SK-N-SH (cell line): Measurements from ENCODE around the gene TBK1. TPM values are rescaled to one million over a fixed set of nuclear protein-coding genes. Genes with fewer than 3 reads are reported as not detected.
"Not testable (repeated sequence)": the region's sequence is repeated elsewhere in the genome, so short reads cannot be mapped to it uniquely, and the experiment has no call there.

Source experiments
- CTCF ChIA-PET: fragments of 300-600, 350-600 bp; formaldehyde crosslinking; extraction: SDS; loops from one replicate; lab custom pipeline; 2021; lab: Yijun Ruan, JAX
- POLR2A ChIA-PET: fragments of 350-600 bp; sonication (Branson Sonifier 250); formaldehyde crosslinking; extraction: SDS; loops from one replicate; lab custom pipeline; 2020; ENCODE audit warnings: antibody characterized with exemption, inconsistent platforms; lab: Yijun Ruan, JAX
- DNase-seq: peaks from one replicate; pipeline ENCODE4 v3.0.0; 2012
- H2AFZ ChIP-seq: fragments of 200-600 bp; sonication (generic); 2 replicates; pipeline ENCODE4 v1.8.1; 2016; ENCODE audit warnings: antibody characterized with exemption, mild to moderate bottlenecking, low read depth
- H3F3A ChIP-seq: fragments of 200-600 bp; sonication (generic); replicated peaks from 2 replicates; pipeline ENCODE3; 2016; ENCODE audit warnings: antibody characterized with exemption, mild to moderate bottlenecking; ENCODE audit not compliant: insufficient read depth
- H3K27ac ChIP-seq, 2 experiments: fragments of 200-500 bp in 1 of 2; fragments of 200-600 bp in 1 of 2; sonication (Bioruptor generic) in 1 of 2; sonication (generic), shearing (Covaris generic) in 1 of 2; 2 replicates each; pipeline versions ENCODE4 v1.5.1 to v1.6.1; 2014 to 2016; ENCODE audit warnings: low read depth in 2 of 2, inconsistent platforms in 1 of 2, low read length in 1 of 2, mild to moderate bottlenecking in 1 of 2, mixed read lengths in 1 of 2
- H3K27me3 ChIP-seq: fragments of 200-600 bp; sonication (generic), shearing (Covaris generic); 2 replicates; pipeline ENCODE4 v1.6.1; 2016; ENCODE audit warnings: mixed run types; ENCODE audit not compliant: insufficient read depth
- H3K36me3 ChIP-seq, 2 experiments: fragments of 200-500 bp in 1 of 2; fragments of 200-600 bp in 1 of 2; sonication (Bioruptor generic) in 1 of 2; sonication (generic) in 1 of 2; replicated peaks in 1 of 2; 2 replicates each; pipeline versions ENCODE3 to v1.5.1; 2014 to 2016; ENCODE audit warnings: low read length in 1 of 2, mild to moderate bottlenecking in 1 of 2; ENCODE audit not compliant: insufficient read depth in 2 of 2, control insufficient read depth in 1 of 2
- H3K4me1 ChIP-seq, 2 experiments: fragments of 200-500 bp in 1 of 2; fragments of 200-600 bp in 1 of 2; sonication (Bioruptor generic) in 1 of 2; sonication (generic), shearing (Covaris generic) in 1 of 2; 2 replicates each; pipeline versions ENCODE4 v1.5.1 to v1.6.1; 2014 to 2016; ENCODE audit warnings: low read depth in 1 of 2, low read length in 1 of 2, mixed run types in 1 of 2; ENCODE audit not compliant: insufficient read depth in 2 of 2, control insufficient read depth in 1 of 2
- H3K4me2 ChIP-seq: fragments of 200-600 bp; sonication (generic), shearing (Covaris generic); 2 replicates; pipeline ENCODE4 v1.6.1; 2017; ENCODE audit warnings: mixed run types
- H3K4me3 ChIP-seq, 2 experiments: fragments of 200-500 bp in 1 of 2; fragments of 200-600 bp in 1 of 2; sonication (Bioruptor generic) in 1 of 2; sonication (generic), shearing (Covaris generic) in 1 of 2; 2 replicates each; pipeline versions ENCODE4 v1.5.1 to v1.8.1; 2014 to 2016; ENCODE audit warnings: low read depth in 2 of 2, inconsistent platforms in 1 of 2, low read length in 1 of 2, mild to moderate bottlenecking in 1 of 2, mixed read lengths in 1 of 2, moderate library complexity in 1 of 2
- H3K79me2 ChIP-seq: fragments of 200-600 bp; sonication (generic); 2 replicates; pipeline ENCODE4 v1.8.1; 2017; ENCODE audit warnings: mild to moderate bottlenecking; ENCODE audit not compliant: insufficient read depth
- H3K9ac ChIP-seq: fragments of 200-600 bp; sonication (generic); 2 replicates; pipeline ENCODE4 v1.6.1; 2017; ENCODE audit warnings: mixed run types
- H3K9me2 ChIP-seq: fragments of 200-600 bp; sonication (generic); 2 replicates; pipeline ENCODE4 v1.6.1; 2017; ENCODE audit warnings: mixed run types
- H3K9me3 ChIP-seq: fragments of 200-600 bp; sonication (generic); 2 replicates; pipeline ENCODE4 v1.6.1; 2017; ENCODE audit warnings: mixed run types, mild to moderate bottlenecking, moderate library complexity
- H4K20me1 ChIP-seq: fragments of 200-600 bp; sonication (generic); 2 replicates; pipeline ENCODE4 v1.6.1; 2017; ENCODE audit warnings: mild to moderate bottlenecking, mixed run types; ENCODE audit not compliant: insufficient read depth
- CHD2 ChIP-seq: fragments of 150-350 bp; IDR thresholded peaks from 2 replicates; pipeline ENCODE4 v1.6.1; 2018; ENCODE audit warnings: low read length; ENCODE audit not compliant: partially characterized antibody
- CTCF ChIP-seq: fragments of 200-600 bp; sonication (generic); IDR thresholded peaks from 2 replicates; pipeline ENCODE4 v1.6.1; 2017; ENCODE audit warnings: antibody characterized with exemption, mild to moderate bottlenecking, moderate library complexity
- ELF1 ChIP-seq: IDR thresholded peaks from 2 replicates; pipeline ENCODE4 v1.4.0; 2012
- FOXM1 ChIP-seq: IDR thresholded peaks from 2 replicates; pipeline ENCODE4 v1.4.0; 2012; ENCODE audit warnings: low read depth, mild to moderate bottlenecking
- GABPA ChIP-seq: IDR thresholded peaks from 2 replicates; pipeline ENCODE4 v1.4.0; 2012; ENCODE audit warnings: low read depth, mild to moderate bottlenecking
- MEF2A ChIP-seq: IDR thresholded peaks from 2 replicates; pipeline ENCODE4 v1.4.0; 2012; ENCODE audit warnings: low read depth, borderline replicate concordance
- MXI1 ChIP-seq: IDR thresholded peaks from 2 replicates; pipeline ENCODE4 v1.6.1; 2012; ENCODE audit warnings: mild to moderate bottlenecking, low read depth, low read length, improper control_type of control experiment
- NFIC ChIP-seq: IDR thresholded peaks from 2 replicates; pipeline ENCODE4 v1.4.0; 2012; ENCODE audit warnings: borderline replicate concordance
- NRF1 ChIP-seq: IDR thresholded peaks from 2 replicates; pipeline ENCODE4 v1.6.1; 2012; ENCODE audit warnings: low read depth, mild to moderate bottlenecking, low read length
- PBX3 ChIP-seq: IDR thresholded peaks from 2 replicates; pipeline ENCODE4; 2012
- POLR2AphosphoS5 ChIP-seq: IDR thresholded peaks from 2 replicates; pipeline ENCODE4 v1.6.1; 2012; ENCODE audit warnings: low read depth, low read length
- RCOR1 ChIP-seq: fragments of 150-350 bp; IDR thresholded peaks from 2 replicates; pipeline ENCODE4 v1.6.1; 2017; ENCODE audit warnings: antibody characterized with exemption, low read length
- RXRA ChIP-seq: IDR thresholded peaks from 2 replicates; pipeline ENCODE4 v1.4.0; 2012; ENCODE audit warnings: low read depth, mild to moderate bottlenecking, borderline replicate concordance
- TCF12 ChIP-seq: IDR thresholded peaks from 2 replicates; pipeline ENCODE4 v1.4.0; 2012
- USF1 ChIP-seq: IDR thresholded peaks from 2 replicates; pipeline ENCODE4 v1.4.0; 2012; ENCODE audit warnings: low read depth, borderline replicate concordance
- USF2 ChIP-seq: fragments of 150-350 bp; IDR thresholded peaks from 2 replicates; pipeline ENCODE4 v1.6.1; 2017; ENCODE audit warnings: antibody characterized with exemption, low read length, low read depth, borderline replicate concordance
- YY1 ChIP-seq: IDR thresholded peaks from 2 replicates; pipeline ENCODE4 v1.4.0; 2012; ENCODE audit warnings: low read depth, mild to moderate bottlenecking
- WGBS: methylation state at CpG from one replicate; pipeline ENCODE4 v1.1.6; 2017; ENCODE audit warnings: low lambda C conversion rate; 5-methylcytosine and 5-hydroxymethylcytosine counted together
- polyA plus RNA-seq, 3 experiments: library from polyadenylated mRNA; depleted of rRNA; stranded (reverse); fragments of >200 nt; gene quantifications; 2 replicates each; pipeline ENCODE4 v1.2.3, GENCODE V29; 2012

TBK1 gene
- polyA plus RNA-seq, 1 of the 3 experiments (the other 2 are of a cell fraction), result 8.2 TPM

GRCh38 chr12:64534672-64535199, 82.8 kb downstream of the TBK1 start:
- H4K20me1 ChIP-seq, result no peaks in the 10 kb centered on the region
- TF ChIP-seq CTCF, result no peak
- no peak for TF ChIP-seq ELF1
- no peak for TF ChIP-seq NRF1
- no peak for TF ChIP-seq MEF2A
- TF ChIP-seq PBX3, result no peak
- TF ChIP-seq RXRA, result no peak
- TF ChIP-seq GABPA, result no peak
- no peak for TF ChIP-seq USF1
- no peak for TF ChIP-seq RCOR1
- no peak for TF ChIP-seq YY1
- no peak for TF ChIP-seq FOXM1
- no peak for TF ChIP-seq NFIC
- TF ChIP-seq TCF12, result no peak
- no peak for TF ChIP-seq POLR2AphosphoS5
- TF ChIP-seq, all 33 proteins: peak for 0
- CTCF ChIA-PET, result interaction anchor here (1.3 kb wide), 1 partner anchor 15 kb away, joined by 4 read pairs; no protein-coding TSS in a partner anchor
- WGBS, result 65% methylated on average over 6 of the region's 6 CpGs
- Histone ChIP-seq H3K9me3 (no peaks in the 10 kb centered on the region), H3K4me1 (no peaks in the 10 kb centered on the region), H3K4me3 (no peak overlapping the region), H3F3A (no peaks in the 10 kb centered on the region), H3K79me2 (no peaks in the 10 kb centered on the region), H3K9me2 (no peaks in the 10 kb centered on the region), H3K27me3 (no peaks in the 10 kb centered on the region; the same call in 1 of the 2 replicates), H3K9ac (no peak overlapping the region), H3K27ac (no peak overlapping the region), H2AFZ (no peak overlapping the region), H3K36me3 (no peaks in the 10 kb centered on the region), H3K4me2 (no peak overlapping the region)
- POLR2A ChIA-PET, result no interaction called here
- no peak for DNase-seq

- 92% methylated on average over 4 of the region's 4 CpGs for WGBS
- H3K9me2 ChIP-seq, result no peaks in the 10 kb centered on the region
- H2AFZ ChIP-seq, result no peak overlapping the region
- POLR2A ChIA-PET, result no interaction called here
- H3K9me3 ChIP-seq, result no peaks in the 10 kb centered on the region
- H4K20me1 ChIP-seq, result no peaks in the 10 kb centered on the region
- H3K79me2 ChIP-seq, result no peaks in the 10 kb centered on the region
- H3K9ac ChIP-seq, result no peak overlapping the region
- no peaks in the 10 kb centered on the region for H3K36me3 ChIP-seq
- CTCF ChIA-PET, result interaction anchor here (1.2 to 2.2 kb wide), 3 partner anchors 11 to 160 kb away, joined by 3 to 7 read pairs (median 6); no protein-coding TSS in a partner anchor
- H3K27ac ChIP-seq, result no peak overlapping the region
- H3K4me3 ChIP-seq, result no peak overlapping the region
- DNase-seq, result no peak
- H3K4me1 ChIP-seq, result no peaks in the 10 kb centered on the region
- no peaks in the 10 kb centered on the region; the same call in 1 of the 2 replicates for H3K27me3 ChIP-seq
- H3K4me2 ChIP-seq, result no peak overlapping the region
- no peaks in the 10 kb centered on the region for H3F3A ChIP-seq
- TF ChIP-seq MXI1 (no peak), CHD2 (no peak), ELF1 (no peak), USF2 (no peak), TCF12 (no peak), USF1 (no peak)
Observed at GRCh38 chr12:64538121-64538520, 86.2 kb downstream of the TBK1 start.

- H3K27ac ChIP-seq, H3K36me3 ChIP-seq, CTCF ChIA-PET, H3K4me3 ChIP-seq, H3F3A ChIP-seq, DNase-seq, H3K27me3 ChIP-seq, POLR2A ChIA-PET, H3K4me2 ChIP-seq, H3K4me1 ChIP-seq, H3K9me3 ChIP-seq, H3K9ac ChIP-seq, H4K20me1 ChIP-seq, H3K9me2 ChIP-seq, H2AFZ ChIP-seq, H3K79me2 ChIP-seq: not testable (repeated sequence)
- 76% methylated on average over 17 of the region's 24 CpGs for WGBS
Observed at GRCh38 chr12:64542409-64543047, 90.6 kb downstream of the TBK1 start.
